Activated T-helper 1 cell treated with anti-CD3 and anti-CD28 coated beads, Interleukin-2, amount 50 U/mL, for 16 hours (primary cell): Measurements from ENCODE around the gene CRHR2.
A peak's percentile ranks its signal among the peaks of the same experiment; 100 is the strongest.
"Not testable (repeated sequence)": the region's sequence is repeated elsewhere in the genome, so short reads cannot be mapped to it uniquely, and the experiment has no call there.

Source experiments
- DNase-seq, 2 donors: peaks; one replicate each; pipeline ENCODE4 v3.0.0-alpha.2; 2020; ENCODE audit warnings: low read depth in 1 of 2, low spot score in 1 of 2

CRHR2 gene

DNA sequence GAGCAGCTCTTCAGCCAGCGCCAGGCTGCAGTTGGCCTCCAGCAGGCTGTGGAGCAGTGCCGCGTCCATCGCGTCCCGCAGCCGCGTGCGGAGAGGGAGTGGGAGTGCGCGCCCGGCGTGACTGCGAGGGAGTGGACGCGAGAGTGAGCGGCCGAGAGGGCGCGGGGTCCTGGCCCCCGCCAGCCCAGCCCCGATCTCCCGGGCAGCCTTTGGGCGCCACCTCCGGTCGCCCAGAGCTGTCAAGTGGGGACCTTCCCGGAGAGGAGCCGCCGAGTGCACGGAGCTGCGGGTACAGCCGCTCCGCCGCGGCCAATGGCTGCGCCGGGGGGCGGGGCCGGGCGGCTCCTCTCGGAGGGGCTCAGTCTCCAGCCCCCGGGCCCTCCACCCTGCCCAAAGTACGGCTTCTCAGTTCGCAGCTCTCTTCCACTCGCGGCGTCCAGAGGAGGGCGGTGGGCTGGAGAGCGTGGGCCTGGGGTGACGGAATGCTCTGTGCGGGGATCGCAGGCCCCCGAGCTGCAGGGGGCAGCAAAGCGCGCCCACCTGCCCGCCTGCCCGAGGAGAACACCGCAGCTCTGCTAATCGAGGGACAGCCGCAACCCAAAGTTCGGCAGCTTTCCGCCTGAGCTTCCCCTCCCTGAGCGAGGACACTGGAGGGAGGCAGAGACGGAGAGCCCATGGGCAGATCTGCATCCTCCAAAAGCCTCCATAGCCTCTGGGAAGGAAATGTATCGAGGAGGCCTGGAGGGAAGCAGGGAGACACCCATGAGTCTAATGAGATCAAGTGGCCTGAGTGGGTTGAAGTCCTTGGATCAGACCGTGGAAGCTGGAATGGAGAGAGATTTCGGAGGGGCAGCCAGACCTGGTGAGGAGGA, at the start of gene CRHR2:
Gene CRHR2, minus strand, starts transcription at position 245 of the 872 bp plus-strand sequence. Its CDS starts 176 bp downstream, at position 69.
- DNase-seq = no peak

DNA sequence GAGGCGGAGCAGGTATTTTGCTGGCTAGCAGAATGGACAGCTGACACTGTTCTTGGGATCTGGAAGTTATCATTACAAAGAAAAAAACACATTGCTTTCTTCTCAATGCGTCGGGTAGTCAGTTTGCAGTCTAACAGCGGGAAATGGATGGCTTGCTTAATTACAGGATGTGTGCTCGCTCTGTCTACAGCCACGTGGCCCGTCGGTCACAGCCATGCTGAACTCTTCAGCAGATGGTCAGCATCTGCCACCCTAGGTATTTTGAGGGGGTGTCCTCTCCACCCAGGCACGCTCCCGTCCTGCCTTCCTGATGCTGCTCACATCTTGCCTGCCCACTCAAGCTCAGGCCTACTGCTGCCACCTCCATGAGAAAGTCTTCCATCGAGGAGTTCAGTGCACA, 49.3 kb upstream of the CRHR2 start:
- no peak for DNase-seq

DNA sequence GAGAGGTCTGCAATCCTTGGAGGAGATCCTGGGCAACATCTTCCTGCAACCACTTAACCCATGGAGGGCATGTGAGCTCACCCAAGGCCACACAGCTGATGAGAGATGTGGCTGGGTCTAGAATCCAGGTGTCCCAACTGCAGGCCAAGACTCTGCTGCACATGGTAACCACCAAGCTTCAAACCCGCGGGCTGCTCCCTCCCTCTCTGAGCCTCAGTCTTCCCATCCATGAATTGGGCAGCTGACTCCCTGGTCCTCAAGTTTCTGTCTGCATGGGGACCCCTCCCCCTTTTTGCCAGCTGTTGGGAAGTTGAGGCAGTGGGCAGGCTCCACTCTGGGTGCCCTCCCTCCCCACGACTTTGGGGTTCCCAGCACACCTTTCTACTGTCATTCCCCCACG, 48.7 kb upstream of the CRHR2 start:
- no peak for DNase-seq

DNA sequence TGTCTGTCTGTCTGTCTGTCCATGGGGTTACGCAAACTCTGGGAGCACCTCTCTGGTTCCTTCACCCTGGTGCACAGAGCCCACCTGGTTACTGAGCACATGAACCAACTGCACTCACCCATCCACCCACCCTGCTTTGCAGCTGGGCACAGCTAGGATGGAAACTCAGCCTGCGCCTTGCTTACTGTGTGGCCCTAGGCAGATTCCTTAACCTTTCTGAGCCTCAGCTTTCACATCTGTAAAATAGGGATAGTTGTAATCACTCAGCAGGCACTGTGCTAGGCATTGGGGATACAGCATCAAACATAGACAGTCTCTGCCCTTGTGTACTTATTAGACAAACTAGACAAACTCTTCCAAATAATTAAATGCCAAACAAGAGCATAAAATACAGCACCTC, 47.8 kb upstream of the CRHR2 start:
- no peak for DNase-seq

DNA sequence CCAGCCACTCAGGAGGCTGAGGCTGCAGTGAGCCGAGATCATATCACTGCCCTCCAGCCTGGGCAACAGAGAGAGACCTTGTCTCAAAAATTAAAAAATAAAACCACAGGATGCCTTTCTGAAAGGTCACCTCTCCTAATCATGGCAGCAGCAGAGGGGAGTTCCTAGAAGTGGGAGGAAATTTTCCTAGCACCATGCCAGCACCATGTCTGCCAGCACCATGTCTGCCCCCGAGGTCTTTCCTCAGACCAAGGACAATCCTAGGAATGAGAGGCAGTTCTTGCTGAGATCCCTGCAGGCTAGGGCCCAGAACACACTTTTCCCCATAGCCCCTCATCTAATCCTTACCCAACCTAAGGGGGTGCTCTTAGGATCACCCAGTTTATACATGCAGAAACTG, 47.4 kb upstream of the CRHR2 start:
- no peak for DNase-seq

GRCh38 chr7:30728591-30729100, 46.4 kb upstream of the CRHR2 start:
- no peak for DNase-seq

DNA sequence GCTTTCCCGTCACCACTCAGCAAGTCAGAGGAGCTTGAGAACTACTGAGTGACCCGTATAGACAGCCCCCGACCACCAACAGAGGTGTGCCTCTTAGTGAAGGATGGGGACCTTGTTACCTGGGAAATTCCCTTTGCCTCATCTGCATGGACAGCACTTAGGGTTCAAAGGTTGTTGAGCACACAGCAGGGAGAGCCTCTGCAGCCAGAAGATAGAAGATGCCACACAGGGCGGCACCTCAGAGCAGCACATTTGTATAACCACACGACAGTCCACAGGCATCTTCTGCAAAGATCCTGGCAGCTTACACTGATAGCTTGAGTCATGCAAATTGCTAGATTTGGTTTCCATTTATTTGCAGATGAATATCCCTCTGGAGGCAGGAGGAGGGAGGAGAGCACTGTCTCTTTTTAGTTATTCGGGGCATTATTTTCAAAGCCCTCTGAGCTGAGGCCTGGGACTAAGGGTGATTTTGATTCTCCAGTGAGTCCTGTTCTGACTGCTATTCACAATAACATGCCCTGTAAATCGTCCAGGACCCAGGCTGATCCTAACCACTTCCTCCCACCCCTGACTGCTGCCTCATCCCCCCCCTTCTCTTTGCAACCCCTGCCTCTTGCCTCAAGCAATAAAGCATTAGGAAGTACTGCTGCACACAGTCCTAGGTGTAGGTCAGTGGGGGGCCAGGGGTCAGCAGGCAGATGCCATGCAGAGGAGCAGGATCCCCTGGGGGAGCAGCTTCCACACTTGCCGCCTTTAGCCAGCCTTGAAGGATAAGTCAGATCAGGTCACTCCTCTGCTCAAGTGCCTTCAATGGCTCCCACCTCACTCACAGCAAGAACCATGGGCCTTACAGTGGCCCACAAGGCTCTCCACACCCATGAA, 45.0 kb upstream of the CRHR2 start:
- DNase-seq = peak in 1 of 2 donors; percentile 24

- DNase-seq = no peak
Measured at GRCh38 chr7:30726296-30727006, 44.2 kb upstream of the CRHR2 start.

GRCh38 chr7:30723776-30724175, 41.5 kb upstream of the CRHR2 start:
- no peak for DNase-seq

DNA sequence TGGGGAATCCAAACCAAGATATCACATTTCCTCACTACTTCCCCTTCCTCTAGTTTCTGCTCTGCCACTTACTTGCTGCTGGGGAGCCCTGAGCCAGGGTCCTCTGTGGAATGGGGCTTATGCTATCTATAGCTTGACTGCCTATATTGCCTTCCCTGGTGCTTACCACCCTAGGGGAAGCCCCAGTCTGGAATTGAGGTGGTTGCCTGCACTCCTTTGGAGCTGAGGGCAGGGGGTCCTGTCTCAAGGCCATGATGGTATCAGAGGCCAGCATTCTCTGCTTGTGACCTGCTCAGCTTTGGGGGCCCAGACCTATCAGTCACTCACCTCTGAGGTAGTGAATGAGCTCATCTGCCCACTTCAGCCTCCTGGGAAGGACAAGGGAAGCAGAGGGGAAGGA, 40.4 kb upstream of the CRHR2 start:
- no peak for DNase-seq

- no peak for DNase-seq
Measured at GRCh38 chr7:30722187-30722586, 39.9 kb upstream of the CRHR2 start.

- no peak for DNase-seq
Measured at GRCh38 chr7:30721211-30721610, 39.0 kb upstream of the CRHR2 start.

GRCh38 chr7:30719434-30719833, 37.2 kb upstream of the CRHR2 start:
- not testable (repeated sequence) for DNase-seq

- no peak for DNase-seq
Measured at GRCh38 chr7:30717181-30717580, 34.9 kb upstream of the CRHR2 start.

- no peak for DNase-seq
Measured at GRCh38 chr7:30714129-30714528, 31.9 kb upstream of the CRHR2 start.

GRCh38 chr7:30713392-30713791, 31.1 kb upstream of the CRHR2 start:
- no peak for DNase-seq

- no peak for DNase-seq
Measured at GRCh38 chr7:30710669-30711068, 28.4 kb upstream of the CRHR2 start.

DNA sequence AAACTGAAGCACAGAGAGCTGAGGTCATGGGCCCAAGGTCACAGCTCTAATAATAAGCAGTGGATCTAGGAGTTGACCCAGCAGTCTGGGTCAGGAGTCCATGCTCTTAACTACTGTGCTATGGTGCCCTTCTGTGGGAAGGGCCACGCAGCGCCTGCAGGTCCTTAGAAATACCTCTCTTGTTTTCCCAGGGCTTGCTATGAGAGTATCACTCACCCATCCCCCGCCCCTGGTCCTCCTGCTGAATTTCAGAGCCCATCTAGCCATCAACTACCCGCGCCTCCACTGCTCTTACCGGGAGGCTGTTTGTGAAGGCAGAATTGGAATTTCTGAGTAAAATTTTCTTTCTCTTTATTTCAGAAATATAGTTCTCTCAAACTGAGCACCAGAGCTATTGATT, 27.3 kb upstream of the CRHR2 start:
- no peak for DNase-seq

DNA sequence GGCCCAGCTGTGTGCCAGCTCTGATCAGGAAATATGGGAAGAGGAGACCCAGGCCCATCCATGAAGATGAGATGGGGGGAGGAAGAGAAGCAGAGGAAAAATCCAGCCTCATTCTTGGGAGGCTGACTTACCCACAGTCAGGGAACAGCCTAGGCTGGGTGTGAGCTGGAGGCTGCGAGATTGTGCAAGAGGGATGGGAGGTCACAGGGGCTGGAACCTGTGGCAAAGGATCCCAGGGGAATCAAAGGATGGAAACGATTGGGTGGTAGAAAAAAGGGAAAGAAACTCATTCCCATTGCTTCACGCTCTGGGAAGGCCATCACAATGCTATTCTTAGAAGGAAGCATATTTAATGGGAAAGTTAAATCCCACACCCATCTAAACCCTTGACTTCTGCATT, 26.7 kb upstream of the CRHR2 start:
- no peak for DNase-seq

- DNase-seq = no peak
Measured at GRCh38 chr7:30708412-30708811, 26.2 kb upstream of the CRHR2 start.
